Body of pancreas (tissue), 4 donors: ENCODE data around the gene CTNND2. TPM values are rescaled to one million over a fixed set of nuclear protein-coding genes. Genes with fewer than 3 reads are reported as not detected.

Source experiments
- ATAC-seq: fragments of 150-250 bp; one replicate; pipeline ENCODE4 v1.9.1; 2016
- DNase-seq, 4 donors: peaks; one replicate each; pipeline ENCODE4 v3.0.0-alpha.2; 2019
- H3K27ac ChIP-seq, 4 donors: fragments of 200-600 bp; sonication (generic); 1 replicate in 3 of 4; 2 replicates in 1 of 4; pipeline versions ENCODE4 v1.5.1 to v1.6.1; 2016 to 2019; ENCODE audit warnings: mild to moderate bottlenecking in 1 of 4, mixed read lengths in 1 of 4, moderate library complexity in 1 of 4
- H3K27me3 ChIP-seq, 2 donors: fragments of 200-600 bp; sonication (generic); one replicate each; pipeline ENCODE4 v1.6.0; 2016; ENCODE audit warnings: mild to moderate bottlenecking in 1 of 2
- H3K36me3 ChIP-seq, 2 donors: fragments of 200-600 bp; sonication (generic); replicated peaks in 1 of 2; 2 replicates each; pipeline ENCODE4 v1.5.1; 2016; ENCODE audit warnings: low read depth in 2 of 2; ENCODE audit not compliant: insufficient read depth in 1 of 2
- H3K4me1 ChIP-seq: fragments of 200-600 bp; sonication (generic); one replicate; pipeline ENCODE4 v1.6.0; 2016
- H3K4me3 ChIP-seq, 2 donors: fragments of 200-600 bp; sonication (generic); 1 replicate in 1 of 2; 2 replicates in 1 of 2; pipeline ENCODE4 v1.5.1; 2016 to 2019
- H3K9me3 ChIP-seq, 3 donors: fragments of 200-600 bp; sonication (generic); 1 replicate in 2 of 3; 2 replicates in 1 of 3; pipeline ENCODE4 v1.5.1; 2016
- CTCF ChIP-seq, 7 experiments: fragments of 450-650 bp in 4 of 7; fragments of 200-600 bp in 3 of 7; sonication (generic) in 3 of 7; IDR thresholded peaks; one replicate each; pipeline ENCODE4 v1.5.1; 2016 to 2019; ENCODE audit warnings: antibody characterized with exemption in 7 of 7
- POLR2A ChIP-seq, 3 donors: fragments of 450-650 bp; IDR thresholded peaks; one replicate each; pipeline ENCODE4 v1.6.1; 2016; ENCODE audit warnings: antibody characterized with exemption in 3 of 3, mild to moderate bottlenecking in 2 of 3
- WGBS, 2 donors: methylation state at CpG; one replicate each; pipeline ENCODE4 v1.1.5; 2017; 5-methylcytosine and 5-hydroxymethylcytosine counted together
- intact Hi-C: fragments of 100-400 bp; cut with DNase I; formaldehyde crosslinking; loops from one replicate; pipeline ENCODE4 v1.15.1; 2023
- total RNA-seq, 2 donors: library from RNA; depleted of rRNA; stranded (reverse); fragments of >200 nt; gene quantifications; one replicate each; pipeline ENCODE4 v1.1.0, GENCODE V29; 2016

Gene CTNND2
- total RNA-seq, 2 donors from 2014 or later: 21.0 to 82.4 TPM

GRCh38 chr5:11801061-11801460 is 103.2 kb downstream of the CTNND2 start:
- H3K27ac ChIP-seq: no peak overlapping the region
- H3K4me1 ChIP-seq: no peaks in the 10 kb centered on the region
- TF ChIP-seq POLR2A (IDR thresholded peaks at IDR 0.05) (no peak), CTCF (IDR thresholded peaks at IDR 0.05) (no peak)
- DNase-seq: no peak
- H3K4me3 ChIP-seq: no peak overlapping the region
- H3K9me3 ChIP-seq: no peaks in the 10 kb centered on the region
- H3K27me3 ChIP-seq: no peaks in the 10 kb centered on the region
- WGBS, 2 donors: 72 to 79% methylated on average over 2 of the region's 2 CpGs
- no peak for ATAC-seq
- intact Hi-C loops: no loop called here
- H3K36me3 ChIP-seq: no peaks in the 10 kb centered on the region

DNA sequence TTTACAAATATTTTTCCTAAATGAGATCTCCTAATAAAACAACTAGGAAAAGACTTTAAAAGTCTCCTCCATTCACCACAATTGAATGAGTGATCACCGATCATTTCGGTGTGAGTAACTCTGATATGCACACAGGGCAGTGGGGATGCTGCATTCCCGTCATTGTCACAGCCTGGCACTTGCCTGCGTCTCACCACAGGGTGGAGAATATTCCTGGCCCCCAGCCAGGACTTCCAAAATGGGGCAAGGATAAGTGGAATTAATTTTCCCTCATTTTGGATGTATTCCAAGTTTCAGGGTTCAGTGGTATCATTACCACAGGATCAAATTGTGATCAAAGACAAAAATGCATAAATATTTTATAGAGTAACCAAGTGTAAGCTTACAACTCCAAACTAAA is 107.1 kb downstream of the CTNND2 start:
- peak in 2 of 4 donors; percentile 15 to 21 for DNase-seq

DNA sequence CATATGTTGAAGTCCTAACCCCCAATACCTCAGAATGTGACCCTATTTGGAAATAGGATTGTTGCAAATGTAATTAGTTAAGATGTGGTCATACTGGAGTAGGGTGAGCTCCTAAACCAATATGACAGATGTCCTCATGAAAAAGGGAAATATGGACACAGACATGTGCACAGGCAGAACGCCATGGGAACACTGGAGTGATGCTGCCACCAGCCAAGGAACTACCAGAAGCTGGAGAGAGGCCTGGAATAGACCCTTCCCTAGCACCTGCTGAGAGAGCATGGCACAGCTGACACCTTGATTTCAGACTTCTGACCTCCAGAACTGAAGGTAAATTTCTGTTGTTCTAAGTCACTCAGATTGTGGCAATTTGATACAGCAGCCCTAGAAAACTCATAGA is 110.8 kb downstream of the CTNND2 start:
- ATAC-seq (no peak), DNase-seq (no peak)
- Histone ChIP-seq H3K27ac (peak overlapping the region in 1 of 4 donors; percentile 33), H3K9me3 (no peaks in the 10 kb centered on the region), H3K36me3 (no peaks in the 10 kb centered on the region), H3K27me3 (no peaks in the 10 kb centered on the region), H3K4me1 (peaks cover 30% of the 10 kb centered on the region), H3K4me3 (no peak overlapping the region)
- 89 to 100% methylated on average over 1 of the region's 1 CpG for WGBS, 2 donors
- intact Hi-C loops: no loop called here
- TF ChIP-seq CTCF (IDR thresholded peaks at IDR 0.05) (no peak), POLR2A (IDR thresholded peaks at IDR 0.05) (no peak)

More for the DNA sequence above, 107.1 kb downstream of the CTNND2 start:
- no peaks in the 10 kb centered on the region for H3K36me3 ChIP-seq
- no peaks in the 10 kb centered on the region for H3K9me3 ChIP-seq
- WGBS, 2 donors: 53 to 54% methylated on average over 4 of the region's 4 CpGs
- TF ChIP-seq CTCF (IDR thresholded peaks at IDR 0.05): no peak
- no peak for TF ChIP-seq POLR2A (IDR thresholded peaks at IDR 0.05)
- intact Hi-C loops: no loop called here
- no peak for ATAC-seq
- peaks cover 16% of the 10 kb centered on the region for H3K4me1 ChIP-seq
- no peak overlapping the region for H3K4me3 ChIP-seq
- H3K27ac ChIP-seq: no peak overlapping the region
- no peaks in the 10 kb centered on the region for H3K27me3 ChIP-seq

DNA sequence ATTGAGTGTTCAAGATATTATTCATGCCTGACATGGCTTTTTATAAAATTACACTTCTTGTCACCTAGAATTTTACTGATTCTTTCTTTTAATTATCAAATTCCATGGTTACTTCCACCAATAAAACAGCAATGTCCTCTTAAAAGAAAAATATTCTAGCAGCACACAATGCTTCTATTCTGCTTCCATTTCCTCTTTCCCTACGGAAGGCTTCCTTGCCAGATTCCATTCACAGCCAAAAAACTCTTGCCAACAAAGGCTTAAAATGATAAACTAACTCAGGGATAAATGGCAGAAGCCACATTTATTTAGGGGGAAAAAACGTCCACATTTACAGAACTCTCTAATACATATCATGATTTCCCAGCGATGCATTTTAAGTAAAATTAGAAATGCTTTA is 111.6 kb downstream of the CTNND2 start:
- Histone ChIP-seq H3K9me3 (no peaks in the 10 kb centered on the region), H3K4me1 (peaks cover 30% of the 10 kb centered on the region), H3K27me3 (no peaks in the 10 kb centered on the region), H3K27ac (peak overlapping the region in 2 of 4 donors; percentile 33 to 54), H3K36me3 (no peaks in the 10 kb centered on the region), H3K4me3 (no peak overlapping the region)
- 30 to 39% methylated on average over 3 of the region's 3 CpGs for WGBS, 2 donors
- DNase-seq: no peak
- TF ChIP-seq POLR2A (IDR thresholded peaks at IDR 0.05) (no peak), CTCF (IDR thresholded peaks at IDR 0.05) (no peak)
- intact Hi-C loops: no loop called here
- ATAC-seq: no peak

- intact Hi-C loops: no loop called here
- WGBS, 2 donors: 19% methylated on average over 1 of the region's 1 CpG
- Histone ChIP-seq H3K9me3 (no peaks in the 10 kb centered on the region), H3K27ac (peak overlapping the region; percentile 32 to 54 (median 40)), H3K4me3 (no peak overlapping the region), H3K36me3 (no peaks in the 10 kb centered on the region), H3K27me3 (no peaks in the 10 kb centered on the region), H3K4me1 (peaks cover 30% of the 10 kb centered on the region)
- TF ChIP-seq CTCF (IDR thresholded peaks at IDR 0.05): no peak
- TF ChIP-seq POLR2A (IDR thresholded peaks at IDR 0.05): no peak
- peak; percentile 92 for ATAC-seq
- DNase-seq: peak; percentile 65 to 80 (median 71)
These were observed 112.5 kb downstream of the CTNND2 start for GRCh38 chr5:11791792-11792191.
